Ovary (tissue), 3 donors: ENCODE measurements around the gene NHS.

Experiments
- EP300 ChIP-seq: sonication (generic); formaldehyde crosslinking; IDR thresholded peaks from one replicate; pipeline ENCODE4 v1.6.1; 2017; ENCODE audit warnings: antibody characterized with exemption
- POLR2A ChIP-seq: fragments of 450-650 bp; IDR thresholded peaks from one replicate; pipeline ENCODE4 v1.6.1; 2017; ENCODE audit warnings: antibody characterized with exemption, mild to moderate bottlenecking, moderate library complexity
- TF ChIP-seq, protein P1 (sequence below), 3 donors: fragments of 450-650 bp in 2 of 3; fragments of 200-600 bp in 1 of 3; IDR thresholded peaks; one replicate each; pipeline versions ENCODE4 v1.5.1 to v1.8.0; 2016 to 2022; ENCODE audit warnings: antibody characterized with exemption in 3 of 3, mild to moderate bottlenecking in 1 of 3
- donor health status: DM: no; HTN: no; CAD: no.

DNA sequence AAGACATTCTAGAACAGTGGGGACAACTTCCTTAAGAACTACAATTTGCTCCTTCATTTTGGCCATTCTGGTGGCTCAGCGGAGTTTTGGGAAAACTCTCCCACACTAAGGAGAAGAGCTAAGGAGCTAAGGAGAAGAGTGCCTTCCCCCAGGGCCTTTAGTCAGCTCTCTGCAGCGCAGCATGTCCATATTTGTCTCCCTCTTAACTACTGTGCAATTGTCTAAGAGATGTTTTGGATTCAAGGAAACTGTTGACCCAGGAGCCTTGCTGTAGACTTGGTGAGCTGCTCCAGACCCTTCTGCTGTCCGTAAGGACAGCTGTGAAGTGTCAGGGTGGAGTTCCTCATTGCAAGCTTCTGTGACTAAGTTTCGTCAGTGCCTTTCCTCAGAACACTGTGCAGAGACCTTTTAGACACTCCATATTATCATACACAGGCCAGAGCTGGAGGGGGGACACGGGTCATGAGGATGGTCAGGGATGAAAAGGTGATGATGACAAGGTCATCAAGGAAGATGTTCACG is 179.0 kb downstream of the NHS start:
- TF ChIP-seq, protein P1, sequence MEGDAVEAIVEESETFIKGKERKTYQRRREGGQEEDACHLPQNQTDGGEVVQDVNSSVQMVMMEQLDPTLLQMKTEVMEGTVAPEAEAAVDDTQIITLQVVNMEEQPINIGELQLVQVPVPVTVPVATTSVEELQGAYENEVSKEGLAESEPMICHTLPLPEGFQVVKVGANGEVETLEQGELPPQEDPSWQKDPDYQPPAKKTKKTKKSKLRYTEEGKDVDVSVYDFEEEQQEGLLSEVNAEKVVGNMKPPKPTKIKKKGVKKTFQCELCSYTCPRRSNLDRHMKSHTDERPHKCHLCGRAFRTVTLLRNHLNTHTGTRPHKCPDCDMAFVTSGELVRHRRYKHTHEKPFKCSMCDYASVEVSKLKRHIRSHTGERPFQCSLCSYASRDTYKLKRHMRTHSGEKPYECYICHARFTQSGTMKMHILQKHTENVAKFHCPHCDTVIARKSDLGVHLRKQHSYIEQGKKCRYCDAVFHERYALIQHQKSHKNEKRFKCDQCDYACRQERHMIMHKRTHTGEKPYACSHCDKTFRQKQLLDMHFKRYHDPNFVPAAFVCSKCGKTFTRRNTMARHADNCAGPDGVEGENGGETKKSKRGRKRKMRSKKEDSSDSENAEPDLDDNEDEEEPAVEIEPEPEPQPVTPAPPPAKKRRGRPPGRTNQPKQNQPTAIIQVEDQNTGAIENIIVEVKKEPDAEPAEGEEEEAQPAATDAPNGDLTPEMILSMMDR (IDR thresholded peaks at IDR 0.05) = no peak
- TF ChIP-seq POLR2A (no peak), EP300 (no peak)
